HG03108 (cell line): ENCODE measurements around the gene MAP7D1.

Experiments used
- ATAC-seq: cut with Tn5 transposase; IDR thresholded peaks from one replicate; pipeline ENCODE4 v1.9.1; 2021; ENCODE audit warnings: moderate library complexity; ENCODE audit not compliant: unreplicated experiment

The MAP7D1 gene

DNA sequence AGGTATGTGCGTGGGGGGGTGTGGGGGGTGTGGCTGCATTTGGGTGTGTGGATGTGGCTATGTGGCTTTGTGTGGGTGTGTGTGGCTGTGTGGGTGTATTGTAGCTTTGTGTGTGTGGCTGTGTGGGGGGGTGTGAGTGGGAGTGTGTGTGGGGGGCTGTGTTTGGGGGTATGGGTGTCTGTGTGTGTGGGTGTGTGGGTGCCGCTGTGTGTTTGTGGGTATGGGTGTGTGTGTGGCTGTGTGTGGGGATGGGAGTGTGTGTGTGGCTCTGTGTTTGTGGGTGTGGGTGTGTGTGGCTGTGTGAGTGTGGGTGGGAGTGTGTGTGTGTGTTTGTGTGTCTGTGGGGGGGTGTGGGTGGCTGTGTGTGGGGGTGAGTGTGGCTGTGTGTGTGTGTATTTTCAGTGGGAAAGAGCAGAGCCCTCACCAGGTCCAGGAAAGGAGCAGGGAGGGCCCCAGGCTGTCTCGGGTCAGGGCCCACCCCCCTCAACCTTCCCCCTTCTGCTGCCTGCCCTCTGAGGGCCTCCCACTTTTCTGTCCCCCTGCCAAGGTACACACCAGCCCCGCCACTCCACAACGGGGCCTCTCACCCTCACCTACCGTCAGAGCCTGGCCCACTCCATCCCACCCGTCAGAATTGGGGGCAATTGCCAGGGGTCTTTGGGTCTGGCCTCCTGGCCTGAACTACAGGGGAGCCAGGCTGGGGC, 29.0 kb upstream of the MAP7D1 start:
- no peak for ATAC-seq

DNA sequence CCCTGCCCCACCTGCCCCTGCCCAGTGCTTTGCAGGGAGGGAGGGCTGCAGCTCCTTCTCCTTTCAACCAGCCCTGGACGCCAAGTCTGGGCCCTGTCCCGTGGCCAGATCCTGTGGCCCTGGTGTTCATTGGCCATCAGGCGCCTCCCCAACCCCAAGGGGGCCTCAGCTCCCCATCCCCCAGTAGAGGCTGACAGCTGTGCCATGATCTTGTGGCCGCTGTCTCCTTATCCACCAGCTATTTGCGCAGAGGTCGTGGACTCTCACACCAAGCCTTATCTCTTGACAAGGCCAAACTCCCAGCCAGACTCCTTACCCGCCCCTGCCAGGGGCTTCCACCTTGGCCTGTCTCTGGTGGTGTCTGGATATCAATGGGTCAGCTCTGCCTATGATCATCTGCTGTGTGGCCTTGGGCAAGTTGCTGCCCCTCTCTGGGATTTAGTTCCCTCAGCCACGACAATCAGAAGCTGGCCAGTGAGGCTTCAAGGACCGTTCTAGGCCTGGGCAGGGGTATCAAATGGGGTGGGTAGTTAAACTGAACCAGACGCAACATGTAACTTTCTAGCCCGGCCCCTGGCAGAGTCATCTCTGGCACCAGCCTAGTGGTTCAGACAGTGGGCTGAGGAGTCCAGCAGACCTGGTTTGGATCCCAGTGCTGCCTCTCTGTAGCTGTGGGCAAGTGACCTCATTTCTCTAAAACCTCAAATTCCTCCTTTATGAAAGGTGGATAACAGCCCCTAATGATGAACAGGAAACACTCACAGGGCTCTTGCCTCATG, 27.6 kb upstream of the MAP7D1 start:
- ATAC-seq, result no peak

DNA sequence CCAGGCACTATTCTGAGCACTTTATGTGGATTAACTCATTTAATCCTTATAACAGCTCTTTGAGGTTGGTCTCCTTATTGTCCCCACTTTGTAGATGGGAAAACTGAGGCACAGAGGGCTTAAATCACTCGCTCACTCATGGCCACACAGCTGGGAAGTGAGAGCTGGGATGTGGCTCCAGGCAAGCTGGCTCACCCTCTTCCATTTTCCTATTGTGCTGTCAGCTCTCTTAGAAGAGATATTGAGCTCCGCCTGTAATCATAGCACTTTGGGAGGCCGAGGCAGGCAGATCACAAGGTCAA, 27.1 kb upstream of the MAP7D1 start:
- no peak for ATAC-seq

DNA sequence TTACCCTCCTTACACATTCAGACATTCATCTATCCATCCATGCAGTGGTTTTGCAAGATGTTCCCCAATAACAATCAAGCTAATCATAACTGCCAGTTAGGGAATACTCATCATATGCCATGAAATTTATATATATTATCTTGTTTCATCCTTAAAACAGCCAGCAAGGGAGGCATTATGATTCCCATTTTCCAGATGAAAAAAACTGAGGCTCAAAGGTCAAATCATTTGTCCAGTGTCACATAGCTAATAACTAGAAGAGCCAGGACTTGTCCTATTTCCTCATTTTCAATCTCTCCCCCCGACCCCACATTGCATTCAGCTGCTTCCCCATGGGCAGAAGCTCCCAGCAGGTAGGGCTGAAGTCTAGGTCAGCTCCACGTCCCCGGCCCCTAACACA, 23.9 kb upstream of the MAP7D1 start:
- no peak for ATAC-seq

DNA sequence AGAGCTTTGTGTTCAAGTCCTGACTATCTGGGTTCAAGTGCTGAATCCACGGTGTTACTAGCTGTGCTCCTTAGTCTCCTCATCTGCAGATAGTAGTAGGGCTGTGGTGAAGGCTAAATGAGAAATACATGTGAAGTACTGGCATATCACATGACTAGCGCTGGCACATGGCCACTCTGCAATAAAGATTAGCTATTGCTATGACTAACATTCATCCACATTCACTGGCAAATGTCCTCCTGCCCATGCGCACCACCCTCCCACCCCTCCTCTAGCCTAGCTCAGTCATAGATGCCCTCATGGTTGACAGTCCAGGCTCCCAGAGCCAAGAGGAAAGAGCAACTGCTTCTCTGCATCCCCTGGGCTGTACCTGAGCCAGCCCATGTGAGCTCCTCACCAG, 22.5 kb upstream of the MAP7D1 start:
- ATAC-seq, result no peak

DNA sequence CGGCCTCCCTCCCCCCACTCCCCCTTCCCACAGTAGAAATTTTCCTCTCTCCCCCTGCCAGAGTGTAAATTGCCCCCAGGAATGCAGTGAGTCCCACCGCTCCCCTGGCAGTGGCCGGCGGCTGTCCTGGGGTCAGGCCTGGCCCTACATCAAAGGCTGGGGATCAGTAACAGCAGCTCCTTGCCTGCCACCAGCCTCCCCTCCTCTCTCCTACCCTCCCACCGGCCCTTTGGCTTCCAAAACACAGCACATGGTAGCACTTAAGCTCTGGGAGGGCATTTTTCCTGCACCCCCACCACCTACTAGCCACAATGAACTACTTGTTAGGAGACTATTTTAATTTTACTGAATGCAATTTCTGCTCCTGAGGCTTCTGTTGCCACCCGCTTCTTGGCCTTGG, 21.9 kb upstream of the MAP7D1 start:
- no peak for ATAC-seq

DNA sequence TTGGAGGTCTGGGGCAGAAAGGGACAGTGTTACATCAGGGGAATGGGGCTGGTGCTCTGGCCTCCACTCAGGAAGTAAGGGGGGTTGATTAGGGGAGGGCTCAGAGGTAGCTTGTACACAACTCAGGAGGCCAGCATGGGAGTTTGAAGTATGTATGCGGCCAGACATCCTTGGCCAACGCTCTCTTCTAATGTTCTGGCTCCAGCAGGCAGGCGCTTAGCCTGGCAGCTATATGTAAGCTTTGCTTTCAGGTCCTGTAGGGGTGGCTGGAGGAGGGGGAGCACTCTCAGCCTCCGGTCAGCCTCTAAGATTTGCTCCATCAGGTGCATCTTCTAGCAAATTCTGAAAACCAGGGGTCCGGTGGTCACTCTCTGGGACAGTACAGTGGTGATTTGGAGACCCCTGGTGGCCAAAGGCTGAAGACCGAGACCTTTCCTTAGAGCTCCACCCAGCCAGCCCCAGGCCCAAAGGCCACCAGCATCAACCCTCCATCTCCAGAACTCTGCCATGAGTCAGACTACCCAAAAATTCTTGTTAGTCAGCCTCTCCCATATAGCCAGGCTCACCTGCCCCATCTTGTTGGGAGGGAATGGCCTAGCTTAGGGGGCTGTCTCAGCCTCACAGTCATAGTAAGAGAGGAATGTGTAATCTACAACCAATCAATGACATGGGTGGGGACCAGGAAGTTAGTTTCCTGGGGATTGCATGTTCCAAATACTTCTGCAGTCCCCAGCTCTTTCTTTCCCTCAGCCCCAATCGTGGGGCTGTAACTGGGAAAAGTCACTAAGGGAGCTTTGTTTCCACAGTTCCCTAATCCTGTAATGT, 21.2 kb upstream of the MAP7D1 start:
- no peak for ATAC-seq

DNA sequence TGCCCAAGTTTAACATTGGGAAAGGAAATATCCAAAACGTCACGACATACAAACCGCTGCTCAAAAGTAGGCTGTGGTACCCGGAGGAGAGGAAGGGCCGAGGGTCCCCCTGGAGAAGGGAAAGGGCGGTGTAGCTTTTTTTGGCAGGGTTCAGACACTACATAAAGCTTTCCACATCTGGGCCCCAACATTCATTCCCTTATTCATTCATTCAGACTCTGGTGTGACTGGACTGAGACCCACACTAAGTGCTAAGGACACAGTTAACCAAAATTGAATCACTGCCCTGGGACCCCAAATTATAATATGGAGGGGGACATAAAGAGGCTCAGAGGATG, 20.7 kb upstream of the MAP7D1 start:
- no peak for ATAC-seq

DNA sequence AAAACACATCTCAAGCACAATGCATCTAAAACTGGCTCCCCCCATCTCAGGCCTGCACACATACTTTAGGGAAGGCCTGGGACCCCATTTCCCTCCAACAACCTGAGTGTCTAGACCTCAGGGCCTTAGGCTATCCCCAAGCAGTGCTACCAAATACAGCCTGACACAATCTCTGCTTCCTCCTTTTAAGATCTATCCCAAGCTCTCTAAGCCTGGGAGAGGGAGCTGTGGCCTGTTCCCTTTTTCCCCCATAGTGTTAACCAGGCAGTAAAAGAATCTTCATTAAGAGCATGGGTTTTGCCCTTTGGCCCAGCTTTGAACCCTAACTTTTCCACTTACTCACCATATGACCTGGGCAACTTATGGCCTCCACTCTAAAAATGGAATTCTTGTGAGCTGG, 20.2 kb upstream of the MAP7D1 start:
- no peak for ATAC-seq

DNA sequence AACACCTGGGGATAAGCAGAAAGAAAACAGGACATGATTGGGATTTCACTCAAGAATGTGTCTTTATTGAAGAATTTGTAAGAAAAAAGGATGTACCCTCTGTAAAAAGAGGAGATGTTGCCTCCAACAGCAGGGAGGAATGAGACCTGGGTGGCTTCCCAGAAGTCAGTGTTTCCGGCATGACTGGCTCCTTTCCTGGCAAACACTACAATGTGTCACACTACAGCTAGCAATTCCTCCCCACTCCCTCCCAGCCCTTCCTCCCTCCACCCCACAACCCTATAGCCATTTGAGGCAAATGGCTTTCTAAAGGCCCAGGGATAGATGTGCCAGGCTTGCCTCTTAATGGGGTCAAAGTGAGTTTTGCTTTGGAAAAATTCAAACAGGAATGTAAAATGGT, 19.4 kb upstream of the MAP7D1 start:
- ATAC-seq, result no peak

DNA sequence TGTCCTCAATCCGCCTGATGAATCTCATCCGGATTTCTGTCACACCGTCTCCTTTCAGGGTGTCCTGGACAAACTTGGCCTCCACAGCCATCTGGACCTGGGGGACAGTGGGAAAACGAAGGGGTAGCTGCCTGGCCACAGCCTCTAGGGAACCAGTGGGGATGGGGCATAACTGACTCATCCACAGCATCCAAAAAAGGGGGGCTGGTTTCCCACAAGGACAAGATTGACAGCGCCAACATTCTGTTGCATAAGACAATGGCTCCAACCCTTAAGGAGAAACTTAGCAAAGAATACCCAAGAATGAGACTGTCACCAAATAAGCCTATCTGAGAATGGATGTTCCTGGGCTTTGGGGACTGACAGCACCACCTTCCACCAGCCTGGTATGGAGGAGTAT, 18.7 kb upstream of the MAP7D1 start:
- ATAC-seq, result no peak

DNA sequence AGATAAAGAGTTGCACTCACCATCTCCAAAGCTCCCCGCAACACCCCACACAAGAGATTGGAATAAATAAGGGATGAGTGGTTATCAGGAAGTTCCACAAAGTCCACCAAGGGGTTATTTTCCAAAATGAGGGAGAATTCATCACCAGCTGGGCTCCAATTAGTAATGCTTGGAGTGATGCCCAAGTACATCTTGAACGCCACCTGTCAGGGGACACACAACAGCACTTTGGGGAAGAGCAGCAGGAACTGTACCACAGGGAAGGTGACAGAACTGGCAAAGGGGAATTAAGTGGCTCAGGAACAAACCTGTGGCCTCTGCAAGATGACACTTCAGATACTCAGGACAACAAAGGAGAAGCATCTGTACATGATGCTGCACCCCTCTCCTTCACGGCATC, 18.2 kb upstream of the MAP7D1 start:
- no peak for ATAC-seq

DNA sequence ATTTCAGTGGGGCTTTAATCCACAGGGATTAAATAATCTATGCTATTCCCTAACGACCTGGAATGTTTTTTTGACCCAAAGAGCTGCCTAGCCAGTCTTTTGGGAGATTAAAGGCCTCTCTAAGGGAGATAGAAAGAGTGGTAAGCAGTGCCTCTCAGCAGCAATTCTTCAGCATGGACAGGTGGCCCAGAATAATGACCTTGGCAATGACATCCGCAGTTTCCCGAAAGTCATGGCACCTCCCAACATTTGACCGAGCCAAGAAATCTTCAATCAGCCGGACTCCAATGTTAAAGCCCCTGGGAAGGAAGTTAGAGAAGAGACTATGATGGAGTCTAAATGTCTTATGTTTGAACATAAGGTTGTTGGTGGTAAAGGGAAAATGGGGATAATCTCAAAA, 16.4 kb upstream of the MAP7D1 start:
- ATAC-seq, result no peak

DNA sequence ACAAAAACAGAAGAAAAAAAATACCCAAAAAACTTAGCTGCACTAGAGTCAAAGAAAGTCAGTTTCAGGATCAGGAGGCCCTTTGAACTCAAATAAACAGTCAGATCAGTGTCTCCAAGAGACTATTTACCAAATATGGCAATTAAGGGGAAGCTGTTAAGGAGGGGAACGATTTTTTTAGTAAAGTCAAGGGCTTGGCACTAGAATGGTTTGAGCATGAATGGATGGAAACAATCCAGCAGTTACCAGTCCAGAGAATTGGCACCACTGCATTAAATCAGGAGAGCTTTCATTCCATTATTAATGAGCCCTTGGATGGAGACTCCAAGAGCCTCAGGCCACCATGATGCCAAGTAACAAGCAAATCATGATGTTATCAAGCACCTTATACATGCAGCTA, 13.8 kb upstream of the MAP7D1 start:
- no peak for ATAC-seq

DNA sequence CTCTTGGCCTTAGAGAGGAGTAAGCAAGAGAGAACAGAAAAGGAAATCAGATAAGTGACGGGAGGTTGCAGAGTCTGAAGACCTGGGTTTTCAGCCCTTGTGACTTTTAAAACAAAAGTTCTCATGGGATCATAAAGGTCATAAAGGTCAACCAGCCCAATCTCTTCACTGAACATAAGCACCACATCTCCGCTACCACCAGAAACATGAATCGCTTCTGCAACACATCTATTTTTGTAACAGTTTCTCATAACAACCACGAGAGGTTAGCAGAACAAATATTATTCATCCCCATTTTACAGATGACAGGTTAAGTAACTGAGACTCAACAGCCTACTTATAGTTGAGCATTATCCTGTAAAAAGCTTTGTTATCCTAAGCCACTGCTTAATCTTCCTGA, 12.5 kb upstream of the MAP7D1 start:
- ATAC-seq, result no peak

DNA sequence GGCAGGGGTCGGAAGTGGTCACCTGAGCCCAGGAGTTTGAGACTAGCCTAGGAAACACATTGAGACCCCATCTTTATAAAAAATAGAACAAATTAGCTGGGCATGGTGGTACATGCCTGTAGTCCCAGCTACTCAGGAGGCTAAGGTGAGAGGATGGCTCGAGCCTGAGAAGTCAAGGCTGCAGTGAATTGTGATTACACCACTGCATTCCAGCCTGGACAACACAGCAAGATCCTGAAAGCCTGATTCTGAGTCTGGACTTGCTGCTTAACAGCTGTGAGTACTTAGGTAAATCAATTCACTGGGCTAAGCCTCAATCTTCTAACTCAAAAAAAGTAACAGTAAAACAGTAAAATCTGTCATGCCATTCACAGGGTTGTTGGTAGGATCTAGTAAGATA, 11.5 kb upstream of the MAP7D1 start:
- no peak for ATAC-seq

DNA sequence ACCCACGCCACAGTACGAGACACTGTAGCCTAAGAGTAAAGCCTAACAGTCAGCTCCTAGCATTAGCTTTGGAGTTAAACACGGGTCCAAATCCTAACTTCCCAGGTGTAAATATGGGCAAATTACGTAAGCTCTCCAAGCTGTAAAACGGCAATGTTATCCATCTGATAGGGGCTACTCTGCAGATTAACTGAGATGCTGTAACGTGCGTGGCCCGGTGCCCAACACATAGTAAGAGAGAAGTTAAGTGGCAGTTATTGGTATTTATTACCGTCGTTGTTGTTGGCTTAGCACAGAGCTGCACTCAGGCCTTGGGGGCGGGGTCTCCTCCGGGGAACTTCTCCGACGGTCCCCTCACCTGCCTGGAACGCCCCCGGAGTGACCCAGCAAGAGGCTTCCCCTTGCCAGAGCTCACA, 7.1 kb upstream of the MAP7D1 start:
- no peak for ATAC-seq

DNA sequence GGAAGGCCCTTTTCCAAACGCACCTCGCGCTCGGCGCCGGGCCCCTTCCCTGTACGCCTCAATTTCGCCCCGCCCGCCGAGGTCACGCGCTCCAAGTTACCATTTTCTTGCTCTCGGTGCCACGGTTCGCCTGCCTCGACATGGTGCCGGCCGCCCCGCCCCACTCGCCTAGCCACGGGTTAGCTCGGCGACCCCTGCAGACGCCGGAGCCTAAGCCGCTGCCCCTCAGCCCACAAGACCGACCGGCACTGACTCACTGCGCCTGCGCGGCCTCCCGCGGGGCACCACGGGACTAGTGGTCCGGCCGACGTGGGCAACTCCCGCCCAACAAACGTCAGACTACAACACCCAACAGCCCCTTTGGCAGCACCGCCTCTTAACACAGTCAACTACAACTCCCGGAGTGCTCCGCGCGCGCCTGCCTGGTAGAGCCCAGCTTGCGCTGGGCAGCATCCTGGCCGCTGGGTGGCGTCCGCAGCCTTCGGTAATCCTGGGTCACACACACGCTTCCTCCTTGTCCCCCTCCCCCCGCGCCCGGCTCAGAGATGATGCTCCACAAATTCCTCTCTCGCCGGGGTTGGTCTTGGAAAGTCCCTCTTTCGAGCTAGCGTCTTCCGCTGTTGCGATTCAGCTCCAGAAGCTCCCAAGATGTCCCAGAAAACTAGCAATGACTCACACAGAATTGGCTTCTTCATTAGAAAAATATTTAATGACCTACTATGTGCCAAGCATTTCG, 6.6 kb upstream of the MAP7D1 start, which contains the start of gene TRAPPC3:
TSS of gene TRAPPC3 (minus strand) at position 250 of the 736 bp plus-strand sequence. CDS start at position 142, 108 bp downstream.
- peak; percentile 89 for ATAC-seq

DNA sequence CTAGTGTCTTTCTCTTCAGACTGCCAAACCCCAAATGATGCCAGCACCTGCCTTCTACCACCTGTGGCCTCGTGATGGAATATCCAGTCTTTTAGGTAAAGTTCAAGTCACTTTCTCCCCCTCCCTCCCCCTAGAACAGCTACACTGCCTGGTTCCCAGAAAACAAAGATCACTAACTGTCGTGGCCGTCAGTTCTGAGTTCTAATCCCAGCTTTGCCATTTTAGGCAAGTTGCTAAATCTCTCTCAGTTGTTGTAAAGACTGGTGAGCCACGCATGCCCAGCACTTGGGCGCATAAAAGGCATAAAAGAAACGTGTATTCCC, 6.0 kb upstream of the MAP7D1 start:
- no peak for ATAC-seq

DNA sequence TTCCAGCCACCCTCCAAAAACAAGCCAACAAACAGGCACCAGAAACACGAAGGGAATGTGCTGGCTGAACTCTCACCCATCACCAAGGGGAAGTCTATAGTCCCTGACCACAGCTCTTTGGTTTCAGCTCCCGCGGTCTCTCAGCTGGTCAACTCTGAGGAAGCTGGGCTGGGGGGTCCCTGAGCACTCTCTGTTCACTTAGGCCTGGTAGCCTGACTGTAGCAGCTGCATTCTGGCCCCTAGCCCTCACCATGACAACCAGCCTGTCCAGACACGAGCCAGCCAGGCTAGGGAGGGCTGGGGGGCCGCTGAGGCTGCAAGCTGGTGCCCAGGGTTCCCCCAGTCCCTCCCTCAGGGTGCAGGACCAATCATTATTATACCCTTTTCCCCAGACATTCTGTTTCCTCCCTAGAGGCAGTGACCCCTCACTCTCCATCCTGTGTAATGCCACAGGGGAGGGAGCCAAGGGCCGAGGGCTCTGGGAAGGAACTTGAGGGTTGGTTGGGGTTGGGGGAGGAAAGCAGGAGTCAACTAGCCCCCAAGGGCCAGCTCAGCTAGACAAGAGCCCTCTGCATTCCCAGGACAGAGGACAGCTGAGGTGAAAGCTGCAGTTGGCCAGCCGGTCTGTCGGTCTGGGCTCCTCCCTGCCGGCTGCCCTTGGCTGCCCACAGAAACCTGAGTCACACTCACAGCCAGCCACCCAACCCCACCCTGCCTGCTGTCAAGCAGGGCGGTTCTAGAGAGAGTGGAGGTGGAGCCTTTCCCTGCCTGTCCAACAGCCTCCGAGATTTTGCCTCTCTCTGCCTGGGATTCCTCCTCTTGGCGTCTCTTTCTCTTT, 5.4 kb upstream of the MAP7D1 start:
- peak; percentile 51 for ATAC-seq
